Omental fat pad (tissue), 4 donors: Measurements from ENCODE around the gene ACOT13. TPM values are rescaled to one million over a fixed set of nuclear protein-coding genes. Genes with fewer than 3 reads are reported as not detected.

Experiments
- ATAC-seq: fragments of 150-250 bp; one replicate; pipeline ENCODE4 v1.9.1; 2016; ENCODE audit warnings: mild to moderate bottlenecking, moderate library complexity; ENCODE audit not compliant: low FRiP score
- DNase-seq: peaks from one replicate; pipeline ENCODE4 v3.0.0-alpha.2; 2019; ENCODE audit warnings: low spot score
- total RNA-seq, 4 donors: library from RNA; depleted of rRNA; stranded (reverse); fragments of >200 nt; gene quantifications; one replicate each; pipeline ENCODE4 v1.1.0, GENCODE V29; 2016
- TF ChIP-seq, protein P1 (sequence below), 3 donors: fragments of 450-650 bp; IDR thresholded peaks; one replicate each; pipeline ENCODE4 v1.5.1; 2016 to 2017; ENCODE audit warnings: antibody characterized with exemption in 3 of 3, mild to moderate bottlenecking in 3 of 3, moderate library complexity in 2 of 3

Gene ACOT13
- total RNA-seq: 10 to 100 TPM in 1 of 4 donors, 1 to 10 TPM in 3; 5.8 to 10.4 (median 7.7) TPM

DNA sequence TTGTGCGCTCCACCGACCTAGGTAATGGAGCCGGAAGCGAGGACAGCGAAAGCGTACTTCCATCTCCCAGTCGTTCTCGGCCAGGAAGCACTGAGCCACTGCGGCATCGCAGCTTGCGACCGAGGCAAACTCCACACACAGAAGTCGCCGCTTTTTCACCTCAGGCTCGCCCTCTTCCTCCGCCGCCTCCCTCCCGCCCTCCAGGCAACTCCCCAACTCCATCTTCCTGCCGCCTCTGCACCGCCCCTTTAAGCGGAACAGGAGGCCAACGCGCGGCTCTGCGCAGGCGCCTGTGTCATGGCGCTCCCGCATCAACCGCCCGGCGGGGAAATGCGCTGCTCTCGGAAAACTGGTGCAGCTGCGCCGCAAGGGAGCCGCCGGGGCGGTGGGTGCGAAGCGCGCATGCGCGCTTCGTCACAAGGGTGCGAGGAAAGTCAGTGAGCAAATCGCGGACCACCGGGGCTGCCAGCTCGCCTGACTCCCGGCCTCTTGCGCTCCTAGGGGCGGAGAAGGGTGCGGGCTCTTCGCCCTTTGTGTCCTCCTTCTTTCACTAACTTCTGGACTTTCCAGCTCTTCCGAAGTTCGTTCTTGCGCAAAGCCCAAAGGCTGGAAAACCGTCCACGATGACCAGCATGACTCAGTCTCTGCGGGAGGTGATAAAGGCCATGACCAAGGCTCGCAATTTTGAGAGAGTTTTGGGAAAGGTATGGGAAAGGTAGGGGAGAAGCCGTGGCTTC lies at the start of gene ACOT13, which contains the start of gene TDP2:
TSS of gene ACOT13 (plus strand) at position 437 of the 737 bp plus-strand sequence. CDS start at position 624, 187 bp downstream.
TSS of gene TDP2 (minus strand) at position 259 of the 737 bp plus-strand sequence. CDS start at position 222, 37 bp downstream.
- TF ChIP-seq, protein P1, sequence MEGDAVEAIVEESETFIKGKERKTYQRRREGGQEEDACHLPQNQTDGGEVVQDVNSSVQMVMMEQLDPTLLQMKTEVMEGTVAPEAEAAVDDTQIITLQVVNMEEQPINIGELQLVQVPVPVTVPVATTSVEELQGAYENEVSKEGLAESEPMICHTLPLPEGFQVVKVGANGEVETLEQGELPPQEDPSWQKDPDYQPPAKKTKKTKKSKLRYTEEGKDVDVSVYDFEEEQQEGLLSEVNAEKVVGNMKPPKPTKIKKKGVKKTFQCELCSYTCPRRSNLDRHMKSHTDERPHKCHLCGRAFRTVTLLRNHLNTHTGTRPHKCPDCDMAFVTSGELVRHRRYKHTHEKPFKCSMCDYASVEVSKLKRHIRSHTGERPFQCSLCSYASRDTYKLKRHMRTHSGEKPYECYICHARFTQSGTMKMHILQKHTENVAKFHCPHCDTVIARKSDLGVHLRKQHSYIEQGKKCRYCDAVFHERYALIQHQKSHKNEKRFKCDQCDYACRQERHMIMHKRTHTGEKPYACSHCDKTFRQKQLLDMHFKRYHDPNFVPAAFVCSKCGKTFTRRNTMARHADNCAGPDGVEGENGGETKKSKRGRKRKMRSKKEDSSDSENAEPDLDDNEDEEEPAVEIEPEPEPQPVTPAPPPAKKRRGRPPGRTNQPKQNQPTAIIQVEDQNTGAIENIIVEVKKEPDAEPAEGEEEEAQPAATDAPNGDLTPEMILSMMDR (IDR thresholded peaks at IDR 0.05): peak in 1 of 3 donors; percentile 51
- ATAC-seq (peak; percentile 99), DNase-seq (peak; percentile 79)

DNA sequence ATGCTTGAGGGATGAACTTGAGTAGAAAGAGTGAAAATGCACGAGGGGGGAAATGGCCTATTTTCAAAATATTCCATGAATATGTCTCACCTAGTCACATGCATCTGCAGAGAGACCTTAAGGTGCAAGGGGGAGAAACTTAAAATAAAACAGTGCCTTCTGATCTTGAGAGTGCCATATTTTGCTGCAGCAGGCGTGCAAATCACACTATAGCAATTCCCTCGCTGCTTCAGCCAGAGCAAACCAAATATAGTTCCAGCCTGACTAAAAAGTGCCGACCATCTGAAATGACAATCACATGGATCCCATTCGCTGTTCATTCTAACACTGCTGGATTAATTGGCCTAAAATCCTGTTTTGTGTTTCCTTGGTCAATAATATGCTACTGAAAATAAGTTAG lies 47.2 kb upstream of the ACOT13 start:
- ATAC-seq (no peak), DNase-seq (no peak)
- TF ChIP-seq, protein P1 (IDR thresholded peaks at IDR 0.05): no peak

DNA sequence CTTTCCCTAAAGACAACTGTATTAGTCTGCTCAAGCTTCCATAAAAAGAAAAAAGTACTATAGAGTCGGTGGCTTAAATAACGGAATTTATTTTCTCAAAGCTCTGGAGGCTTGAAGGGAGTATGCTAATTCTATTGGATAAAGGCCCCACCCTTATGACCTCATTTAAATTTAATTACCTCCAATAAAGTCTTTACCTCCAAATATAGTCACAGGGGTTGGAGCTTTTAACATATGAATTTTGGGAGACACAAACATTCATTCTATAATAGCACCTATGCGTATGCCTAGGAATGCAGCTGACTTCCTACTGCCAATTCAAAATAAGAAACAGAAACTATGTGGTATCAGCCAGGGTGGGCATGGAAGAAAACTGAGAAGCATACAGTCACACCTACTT lies 46.2 kb upstream of the ACOT13 start:
- no peak for ATAC-seq
- DNase-seq: no peak
- TF ChIP-seq, protein P1 (IDR thresholded peaks at IDR 0.05): no peak

DNA sequence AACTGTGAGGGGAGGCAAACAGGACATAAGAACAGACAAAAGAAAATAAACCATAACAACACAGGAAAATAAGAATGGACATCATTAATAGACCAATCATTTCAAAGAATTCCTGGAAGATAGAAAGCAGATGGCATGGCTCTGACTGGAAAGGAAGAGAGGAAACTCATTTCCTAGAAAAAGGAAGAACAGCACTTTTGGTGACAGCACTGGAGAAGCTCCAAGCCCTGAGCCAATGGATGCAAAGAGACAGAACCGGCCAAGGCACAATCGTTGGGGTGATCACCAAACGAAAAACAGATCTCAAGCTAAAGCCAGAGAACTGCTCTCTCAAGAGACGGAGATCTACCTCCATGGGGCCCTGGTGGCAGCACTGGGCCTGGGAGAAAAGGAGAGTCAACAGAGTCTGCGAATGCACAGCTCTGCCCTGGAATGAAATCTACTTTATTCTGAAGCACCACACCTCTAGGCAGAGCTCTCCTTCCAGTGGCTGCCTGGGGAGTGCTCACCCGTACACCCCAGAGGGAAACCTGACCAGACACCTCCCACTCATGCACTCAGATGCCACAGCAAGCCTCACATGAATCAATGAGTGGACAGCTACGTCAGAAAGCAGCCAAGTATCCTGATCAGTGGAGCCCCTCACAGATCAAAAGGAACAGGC lies 45.1 kb upstream of the ACOT13 start:
- TF ChIP-seq, protein P1 (IDR thresholded peaks at IDR 0.05): no peak
- DNase-seq: no peak
- no peak for ATAC-seq

DNA sequence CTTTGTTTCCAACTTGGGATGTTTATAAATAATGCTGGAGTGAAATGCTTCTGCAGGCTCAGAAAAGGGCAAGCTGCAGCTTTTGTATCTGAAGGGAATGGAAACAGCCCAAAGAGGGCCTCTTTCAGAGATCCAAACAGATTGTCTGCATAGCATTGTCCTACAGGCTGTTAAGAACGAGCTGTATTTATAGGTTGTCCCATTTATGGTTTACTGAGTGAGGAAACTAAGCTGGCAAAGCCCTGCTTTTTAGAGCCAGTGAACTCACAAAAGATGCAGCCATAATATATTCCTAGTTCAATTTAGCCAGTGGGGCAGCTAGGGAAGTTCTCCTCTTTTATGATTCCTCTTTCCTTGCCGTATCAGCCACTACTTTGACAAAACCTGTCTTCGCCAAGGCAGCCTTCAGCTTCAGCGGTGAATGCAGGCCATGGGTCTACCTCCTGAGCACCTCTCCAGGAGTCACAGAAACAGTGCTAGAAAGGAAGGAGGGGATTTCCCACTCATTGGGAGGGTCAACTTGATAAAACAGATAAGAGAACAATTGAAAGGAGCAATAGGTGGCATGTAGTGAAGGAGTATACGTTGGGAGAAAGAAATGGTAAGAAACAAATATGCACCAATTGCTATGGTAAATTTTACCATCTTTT lies 35.9 kb upstream of the ACOT13 start:
- TF ChIP-seq, protein P1 (IDR thresholded peaks at IDR 0.05): no peak
- DNase-seq (no peak), ATAC-seq (no peak)

DNA sequence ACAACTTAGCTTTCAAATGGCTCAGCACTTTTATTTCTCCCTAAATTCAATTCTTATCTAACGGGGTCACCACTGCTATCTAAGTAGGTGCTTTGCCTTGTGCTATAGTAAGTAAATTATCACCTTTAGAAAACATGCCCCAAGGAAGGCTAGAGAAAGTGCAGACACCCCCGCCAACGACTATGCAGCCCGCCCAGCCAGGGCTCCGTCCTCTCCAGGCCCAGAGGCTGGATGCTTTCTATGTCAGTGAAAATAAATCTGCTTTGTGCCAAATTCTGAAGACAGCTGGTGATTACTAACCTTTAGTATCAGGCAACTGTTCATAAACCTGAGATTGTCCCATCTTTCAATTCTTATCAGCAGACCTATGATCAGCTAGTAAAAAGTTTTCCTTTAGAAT lies 35.2 kb upstream of the ACOT13 start:
- ATAC-seq (no peak), DNase-seq (no peak)
- TF ChIP-seq, protein P1 (IDR thresholded peaks at IDR 0.05): no peak
